ENCODE measurements around the gene ARID3C.
A peak's percentile ranks its signal among the peaks of the same experiment; 100 is the strongest.

ARID3C gene

GRCh38 chr9:34675048-34675714 lies 46.3 kb upstream of the ARID3C start:
- TF ChIP-seq ZC3H10 (CRISPR knock-in tag; IDR thresholded peaks at IDR 0.05): no peak
- no peak for TF ChIP-seq OSR1 (CRISPR knock-in tag; IDR thresholded peaks at IDR 0.05)
- TF ChIP-seq ZFP30 (CRISPR knock-in tag; IDR thresholded peaks at IDR 0.05): no peak
- TF ChIP-seq ZNF565 (CRISPR knock-in tag; conservative IDR thresholded peaks at IDR 0.05; ENCODE audit: low read depth): no peak
- no peak for TF ChIP-seq PPARA (CRISPR knock-in tag; IDR thresholded peaks at IDR 0.05; ENCODE audit: borderline replicate concordance)
- TF ChIP-seq GLIS3 (CRISPR knock-in tag; IDR thresholded peaks at IDR 0.05): no peak
- ATAC-seq: peak; percentile 98

DNA sequence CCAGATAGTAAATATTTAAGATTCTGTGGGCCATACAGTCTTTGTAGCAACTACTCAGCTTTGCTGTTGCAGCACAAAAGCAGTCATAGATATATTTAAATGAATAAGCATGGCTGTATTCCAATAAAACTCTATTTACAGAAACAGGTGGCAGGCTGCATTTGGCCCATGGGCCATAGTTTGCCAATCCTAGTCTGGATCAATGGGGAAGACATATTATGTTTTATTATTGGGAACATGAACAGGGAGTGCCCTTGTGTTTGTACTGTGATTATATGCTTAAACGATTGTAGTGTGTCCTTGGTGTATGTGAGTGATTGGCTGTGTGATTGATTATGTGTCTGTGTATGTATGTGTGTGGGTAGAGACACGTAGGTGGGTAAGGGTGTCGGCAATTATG lies 45.6 kb upstream of the ARID3C start:
- TF ChIP-seq SNAI2 (CRISPR knock-in tag; IDR thresholded peaks at IDR 0.05): no peak
- TF ChIP-seq, protein P1, sequence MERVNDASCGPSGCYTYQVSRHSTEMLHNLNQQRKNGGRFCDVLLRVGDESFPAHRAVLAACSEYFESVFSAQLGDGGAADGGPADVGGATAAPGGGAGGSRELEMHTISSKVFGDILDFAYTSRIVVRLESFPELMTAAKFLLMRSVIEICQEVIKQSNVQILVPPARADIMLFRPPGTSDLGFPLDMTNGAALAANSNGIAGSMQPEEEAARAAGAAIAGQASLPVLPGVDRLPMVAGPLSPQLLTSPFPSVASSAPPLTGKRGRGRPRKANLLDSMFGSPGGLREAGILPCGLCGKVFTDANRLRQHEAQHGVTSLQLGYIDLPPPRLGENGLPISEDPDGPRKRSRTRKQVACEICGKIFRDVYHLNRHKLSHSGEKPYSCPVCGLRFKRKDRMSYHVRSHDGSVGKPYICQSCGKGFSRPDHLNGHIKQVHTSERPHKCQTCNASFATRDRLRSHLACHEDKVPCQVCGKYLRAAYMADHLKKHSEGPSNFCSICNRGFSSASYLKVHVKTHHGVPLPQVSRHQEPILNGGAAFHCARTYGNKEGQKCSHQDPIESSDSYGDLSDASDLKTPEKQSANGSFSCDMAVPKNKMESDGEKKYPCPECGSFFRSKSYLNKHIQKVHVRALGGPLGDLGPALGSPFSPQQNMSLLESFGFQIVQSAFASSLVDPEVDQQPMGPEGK (CRISPR knock-in tag; IDR thresholded peaks at IDR 0.05; ENCODE audit: borderline replicate concordance): no peak
- no peak for TF ChIP-seq POU6F1 (CRISPR knock-in tag; IDR thresholded peaks at IDR 0.05; ENCODE audit: borderline replicate concordance, low read depth)
- no peak for TF ChIP-seq ZFP30 (CRISPR knock-in tag; IDR thresholded peaks at IDR 0.05)
- TF ChIP-seq, protein P2, sequence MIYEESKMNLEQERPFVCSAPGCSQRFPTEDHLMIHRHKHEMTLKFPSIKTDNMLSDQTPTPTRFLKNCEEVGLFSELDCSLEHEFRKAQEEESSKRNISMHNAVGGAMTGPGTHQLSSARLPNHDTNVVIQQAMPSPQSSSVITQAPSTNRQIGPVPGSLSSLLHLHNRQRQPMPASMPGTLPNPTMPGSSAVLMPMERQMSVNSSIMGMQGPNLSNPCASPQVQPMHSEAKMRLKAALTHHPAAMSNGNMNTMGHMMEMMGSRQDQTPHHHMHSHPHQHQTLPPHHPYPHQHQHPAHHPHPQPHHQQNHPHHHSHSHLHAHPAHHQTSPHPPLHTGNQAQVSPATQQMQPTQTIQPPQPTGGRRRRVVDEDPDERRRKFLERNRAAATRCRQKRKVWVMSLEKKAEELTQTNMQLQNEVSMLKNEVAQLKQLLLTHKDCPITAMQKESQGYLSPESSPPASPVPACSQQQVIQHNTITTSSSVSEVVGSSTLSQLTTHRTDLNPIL (CRISPR knock-in tag; IDR thresholded peaks at IDR 0.05; ENCODE audit: low read depth): no peak
- no peak for TF ChIP-seq ZNF565 (CRISPR knock-in tag; conservative IDR thresholded peaks at IDR 0.05; ENCODE audit: low read depth)
- ATAC-seq: no peak

- ATAC-seq: no peak
- TF ChIP-seq ESRRG (CRISPR knock-in tag; IDR thresholded peaks at IDR 0.05): no peak
- no peak for TF ChIP-seq ARNTL (CRISPR knock-in tag; IDR thresholded peaks at IDR 0.05; ENCODE audit: borderline replicate concordance, low read depth)
- no peak for TF ChIP-seq ZC3H10 (CRISPR knock-in tag; IDR thresholded peaks at IDR 0.05)
- TF ChIP-seq ZNF8 (CRISPR knock-in tag; IDR thresholded peaks at IDR 0.05): no peak
Observed at GRCh38 chr9:34671307-34671706, 42.4 kb upstream of the ARID3C start.

DNA sequence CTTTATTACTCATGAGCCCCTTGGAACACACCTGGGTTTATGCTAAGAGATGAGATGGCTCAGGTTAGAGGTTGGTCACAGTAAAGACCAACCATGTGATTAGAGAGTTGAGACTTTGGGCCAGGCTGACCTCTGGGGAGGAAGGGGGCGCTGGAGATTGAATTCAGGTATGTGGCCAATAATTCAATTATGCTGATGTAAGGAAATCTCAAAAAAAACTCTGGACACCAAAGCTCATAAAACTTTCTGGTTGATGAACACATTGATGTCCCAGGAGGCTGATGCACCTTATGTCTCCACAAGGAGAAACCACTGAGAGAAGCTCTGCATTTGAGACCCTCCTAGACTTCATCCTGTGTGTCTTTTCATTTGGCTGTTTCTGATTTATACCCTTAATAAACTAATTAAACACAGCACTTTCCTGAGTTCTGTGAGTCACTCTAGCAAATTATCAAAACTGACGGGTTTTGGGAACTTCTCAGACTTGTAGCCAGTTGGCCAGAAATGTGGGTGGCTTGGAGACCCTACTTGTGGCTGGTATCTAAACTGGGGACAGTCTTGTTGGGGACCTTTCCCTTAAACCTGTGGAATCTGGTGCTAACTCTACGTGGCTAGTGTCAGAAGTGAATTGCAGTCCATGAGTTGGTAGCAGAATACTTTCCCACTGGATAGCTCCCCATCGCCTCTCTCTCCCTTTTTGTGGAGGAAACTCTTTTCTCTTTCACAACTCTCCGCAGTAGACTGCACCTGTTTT lies 41.1 kb upstream of the ARID3C start:
- ATAC-seq: no peak
- TF ChIP-seq ARNTL (CRISPR knock-in tag; IDR thresholded peaks at IDR 0.05; ENCODE audit: borderline replicate concordance, low read depth): no peak
- no peak for TF ChIP-seq ZNF565 (CRISPR knock-in tag; conservative IDR thresholded peaks at IDR 0.05; ENCODE audit: low read depth)
- TF ChIP-seq BACH2 (CRISPR knock-in tag; IDR thresholded peaks at IDR 0.05; ENCODE audit: borderline replicate concordance): no peak
- no peak for TF ChIP-seq ISL1 (CRISPR knock-in tag; IDR thresholded peaks at IDR 0.05)
- TF ChIP-seq TOX (CRISPR knock-in tag; IDR thresholded peaks at IDR 0.05; ENCODE audit: borderline replicate concordance): no peak
- no peak for TF ChIP-seq CSRNP3 (CRISPR knock-in tag; IDR thresholded peaks at IDR 0.05)
- no peak for TF ChIP-seq POU6F1 (CRISPR knock-in tag; IDR thresholded peaks at IDR 0.05; ENCODE audit: borderline replicate concordance, low read depth)
- no peak for TF ChIP-seq PPARA (CRISPR knock-in tag; IDR thresholded peaks at IDR 0.05; ENCODE audit: borderline replicate concordance)
- no peak for TF ChIP-seq TSHZ2 (CRISPR knock-in tag; IDR thresholded peaks at IDR 0.05)
- TF ChIP-seq SNAI2 (CRISPR knock-in tag; IDR thresholded peaks at IDR 0.05): no peak
- TF ChIP-seq OSR1 (CRISPR knock-in tag; IDR thresholded peaks at IDR 0.05): no peak
- TF ChIP-seq ZFP30 (CRISPR knock-in tag; IDR thresholded peaks at IDR 0.05): no peak
- no peak for TF ChIP-seq CSDC2 (CRISPR knock-in tag; IDR thresholded peaks at IDR 0.05)
- TF ChIP-seq ZNF8 (CRISPR knock-in tag; IDR thresholded peaks at IDR 0.05): no peak
- TF ChIP-seq, protein P1 (CRISPR knock-in tag; IDR thresholded peaks at IDR 0.05; ENCODE audit: borderline replicate concordance): no peak
- no peak for TF ChIP-seq ZFP3 (CRISPR knock-in tag; IDR thresholded peaks at IDR 0.05)

Measured in SK-N-SH treated with all-trans-retinoic acid at 6 μM for 48 hours (cell line).